DND-41 (cell line): ENCODE results near the gene TIMM29.

Experiments
- CTCF ChIP-seq: IDR thresholded peaks from 2 replicates; pipeline ENCODE4 v1.5.1; 2012; ENCODE audit warnings: borderline replicate concordance, low read length, moderate library complexity, mild to moderate bottlenecking; ENCODE audit not compliant: poor library complexity, severe bottlenecking; ENCODE audit errors: extremely low read depth
- EZH2 ChIP-seq: IDR thresholded peaks from 3 replicates; pipeline ENCODE4 v1.6.1; 2012; ENCODE audit warnings: borderline replicate concordance, low read depth, mild to moderate bottlenecking, moderate library complexity, low read length, inconsistent platforms; ENCODE audit not compliant: severe bottlenecking

- TF ChIP-seq CTCF = no peak
- TF ChIP-seq EZH2 = no peak
Observed at GRCh38 chr19:10975374-10976130, 46.9 kb downstream of the TIMM29 start.
